Naive thymus-derived CD8-positive, alpha-beta T cell (primary cell): ENCODE data around the gene CABCOCO1. TPM values are rescaled to one million over a fixed set of nuclear protein-coding genes. Genes with fewer than 3 reads are reported as not detected.

Experiments used
- ATAC-seq, 2 donors: fragments of 150-1000 bp; cut with Tn5 transposase in 1 of 2; sonication (Bioruptor Pico), chemical (Tn5 transposase) in 1 of 2; 1 replicate in 1 of 2; 2 replicates in 1 of 2; pipeline ENCODE4 v1.10.0; 2021; ENCODE audit warnings: mild to moderate bottlenecking in 2 of 2, moderate library complexity in 2 of 2
- POLR2A ChIA-PET: fragments of 350-600 bp; sonication (Branson Sonifier 250); formaldehyde crosslinking; loops from one replicate; lab custom pipeline; 2021; ENCODE audit warnings: antibody characterized with exemption; lab: Charles Lee
- DNase-seq, 10 donors: peaks; one replicate each; pipeline versions ENCODE4 v3.0.0 to v3.0.0-alpha.2; 2020 to 2022
- H3K27ac Mint-ChIP-seq, 10 donors: one replicate each; pipeline ENCODE4 v1.8.0; 2020 to 2022; ENCODE audit warnings: mild to moderate bottlenecking in 10 of 10, mixed read lengths in 10 of 10, moderate library complexity in 4 of 10, inconsistent platforms in 1 of 10
- H3K27me3 Mint-ChIP-seq, 5 donors: one replicate each; pipeline ENCODE4 v1.8.0; 2021 to 2022; ENCODE audit warnings: mixed read lengths in 5 of 5
- H3K36me3 Mint-ChIP-seq, 3 donors: one replicate each; pipeline ENCODE4 v1.8.0; 2020 to 2022; ENCODE audit warnings: mixed read lengths in 3 of 3, mild to moderate bottlenecking in 2 of 3, inconsistent platforms in 1 of 3
- H3K4me1 Mint-ChIP-seq, 4 donors: one replicate each; pipeline ENCODE4 v1.8.0; 2021 to 2022; ENCODE audit warnings: mixed read lengths in 4 of 4
- H3K4me3 Mint-ChIP-seq, 10 donors: one replicate each; pipeline ENCODE4 v1.8.0; 2020 to 2022; ENCODE audit warnings: mild to moderate bottlenecking in 10 of 10, mixed read lengths in 10 of 10, moderate library complexity in 6 of 10, inconsistent platforms in 1 of 10
- H3K9me3 Mint-ChIP-seq, 9 donors: one replicate each; pipeline ENCODE4 v1.8.0; 2020 to 2022; ENCODE audit warnings: mixed read lengths in 9 of 9, mild to moderate bottlenecking in 3 of 9, inconsistent platforms in 1 of 9, moderate library complexity in 1 of 9
- polyA plus RNA-seq, 3 donors: library from polyadenylated mRNA; unstranded; fragments of 300-500 nt; fragmentation: Illumina TruSeq; gene quantifications; one replicate each; pipeline ENCODE4 v1.2.3, GENCODE V29; 2021
- total RNA-seq, 8 experiments: library from RNA in 2 of 8; stranded (reverse) in 2 of 8; gene quantifications; one replicate each; pipeline ENCODE4 v1.2.3 and lab custom pipeline; 2021 to 2026

CABCOCO1 gene
- total and polyA plus RNA-seq, 5 experiments from 2014 or later: not detected

- Mint-ChIP-seq H3K36me3 (no peaks in the 10 kb centered on the region), H3K27me3 (no peaks in the 10 kb centered on the region), H3K4me1 (peaks cover 3 to 11% (median 11%) of the 10 kb centered on the region in 4 donors), H3K9me3 (no peaks in the 10 kb centered on the region), H3K4me3 (peak overlapping the region in 7 of 10 donors; percentile 0 to 54 (median 23)), H3K27ac (peak overlapping the region; percentile 6 to 95 (median 39))
- POLR2A ChIA-PET: no interaction called here
- ATAC-seq (peak in 1 of 2 donors; percentile 59), DNase-seq (peak in 2 of 10 donors; percentile 11 to 16)
Observed at GRCh38 chr10:61765176-61766087, 102.7 kb downstream of the CABCOCO1 start.

- Mint-ChIP-seq H3K9me3 (no peaks in the 10 kb centered on the region), H3K4me1 (peaks cover 3 to 11% (median 11%) of the 10 kb centered on the region in 4 donors), H3K27ac (peak overlapping the region in 2 of 10 donors; percentile 3 to 33), H3K36me3 (no peaks in the 10 kb centered on the region), H3K27me3 (peaks cover 0 to 2% (median 0%) of the 10 kb centered on the region in 5 donors), H3K4me3 (no peak overlapping the region)
- no peak for ATAC-seq
- no peak for DNase-seq
- POLR2A ChIA-PET: no interaction called here
Observed at GRCh38 chr10:61766927-61767326, 104.2 kb downstream of the CABCOCO1 start.

GRCh38 chr10:61774031-61774430 is 111.3 kb downstream of the CABCOCO1 start:
- Mint-ChIP-seq H3K9me3 (no peaks in the 10 kb centered on the region), H3K36me3 (no peaks in the 10 kb centered on the region)
- POLR2A ChIA-PET: no interaction called here

GRCh38 chr10:61775111-61775510 is 112.4 kb downstream of the CABCOCO1 start:
- ATAC-seq: no peak
- no peak for DNase-seq
- H3K9me3 Mint-ChIP-seq: no peaks in the 10 kb centered on the region
- peaks cover 0 to 4% (median 0%) of the 10 kb centered on the region in 4 donors for H3K4me1 Mint-ChIP-seq
- no peak overlapping the region for H3K4me3 Mint-ChIP-seq
- no peaks in the 10 kb centered on the region for H3K36me3 Mint-ChIP-seq
- POLR2A ChIA-PET: no interaction called here
- peaks cover 0 to 5% (median 0%) of the 10 kb centered on the region in 5 donors for H3K27me3 Mint-ChIP-seq
- H3K27ac Mint-ChIP-seq: no peak overlapping the region

More at GRCh38 chr10:61774031-61774430, 111.3 kb downstream of the CABCOCO1 start:
- Mint-ChIP-seq H3K27ac (no peak overlapping the region), H3K4me1 (no peaks in the 10 kb centered on the region), H3K27me3 (peaks cover 0 to 4% (median 0%) of the 10 kb centered on the region in 5 donors), H3K4me3 (no peak overlapping the region)
- DNase-seq: no peak
- no peak for ATAC-seq

GRCh38 chr10:61776615-61777266 is 114.0 kb downstream of the CABCOCO1 start:
- no peak for ATAC-seq
- Mint-ChIP-seq H3K36me3 (no peaks in the 10 kb centered on the region), H3K4me1 (peaks cover 0 to 4% (median 0%) of the 10 kb centered on the region in 4 donors), H3K4me3 (no peak overlapping the region), H3K27ac (no peak overlapping the region), H3K9me3 (no peaks in the 10 kb centered on the region), H3K27me3 (peaks cover 0 to 3% (median 0%) of the 10 kb centered on the region in 5 donors)
- no peak for DNase-seq
- POLR2A ChIA-PET: no interaction called here

GRCh38 chr10:61778137-61778536 is 115.4 kb downstream of the CABCOCO1 start:
- Mint-ChIP-seq H3K4me3 (no peak overlapping the region), H3K27me3 (peaks cover 0 to 7% (median 0%) of the 10 kb centered on the region in 5 donors), H3K27ac (no peak overlapping the region), H3K9me3 (no peaks in the 10 kb centered on the region), H3K36me3 (no peaks in the 10 kb centered on the region), H3K4me1 (peaks cover 0 to 4% (median 0%) of the 10 kb centered on the region in 4 donors)
- POLR2A ChIA-PET: no interaction called here
- no peak for ATAC-seq
- no peak for DNase-seq

- peaks cover 0 to 7% (median 0%) of the 10 kb centered on the region in 5 donors for H3K27me3 Mint-ChIP-seq
- DNase-seq: no peak
- no peak overlapping the region for H3K4me3 Mint-ChIP-seq
- no peaks in the 10 kb centered on the region for H3K9me3 Mint-ChIP-seq
- H3K36me3 Mint-ChIP-seq: no peaks in the 10 kb centered on the region
- H3K27ac Mint-ChIP-seq: no peak overlapping the region
- peaks cover 0 to 4% (median 0%) of the 10 kb centered on the region in 4 donors for H3K4me1 Mint-ChIP-seq
- POLR2A ChIA-PET: no interaction called here
- no peak for ATAC-seq
Observed at GRCh38 chr10:61779276-61779675, 116.5 kb downstream of the CABCOCO1 start.

GRCh38 chr10:61779950-61780659 is 117.4 kb downstream of the CABCOCO1 start:
- Mint-ChIP-seq H3K4me1 (peaks cover 0 to 4% (median 0%) of the 10 kb centered on the region in 4 donors), H3K36me3 (no peaks in the 10 kb centered on the region), H3K4me3 (no peak overlapping the region), H3K27me3 (peaks cover 0 to 7% (median 0%) of the 10 kb centered on the region in 5 donors), H3K9me3 (no peaks in the 10 kb centered on the region), H3K27ac (peak overlapping the region in 1 of 10 donors; percentile 5)
- ATAC-seq: no peak
- POLR2A ChIA-PET: no interaction called here
- DNase-seq: no peak

GRCh38 chr10:61780732-61781131 is 118.0 kb downstream of the CABCOCO1 start:
- POLR2A ChIA-PET: no interaction called here
- H3K27ac Mint-ChIP-seq: no peak overlapping the region
- DNase-seq (no peak), ATAC-seq (no peak)
- no peak overlapping the region for H3K4me3 Mint-ChIP-seq
- H3K4me1 Mint-ChIP-seq: peaks cover 0 to 4% (median 0%) of the 10 kb centered on the region in 4 donors
- H3K27me3 Mint-ChIP-seq: peaks cover 0 to 7% (median 0%) of the 10 kb centered on the region in 5 donors
- H3K9me3 Mint-ChIP-seq: no peaks in the 10 kb centered on the region
- no peaks in the 10 kb centered on the region for H3K36me3 Mint-ChIP-seq

GRCh38 chr10:61781969-61782403 is 119.3 kb downstream of the CABCOCO1 start:
- peaks cover 0 to 4% (median 0%) of the 10 kb centered on the region in 4 donors for H3K4me1 Mint-ChIP-seq
- H3K27me3 Mint-ChIP-seq: peaks cover 0 to 7% (median 0%) of the 10 kb centered on the region in 5 donors
- H3K9me3 Mint-ChIP-seq: no peaks in the 10 kb centered on the region
- POLR2A ChIA-PET: no interaction called here
- H3K4me3 Mint-ChIP-seq: no peak overlapping the region
- DNase-seq: no peak
- peak overlapping the region in 1 of 10 donors; percentile 60 for H3K27ac Mint-ChIP-seq
- no peak for ATAC-seq
- no peaks in the 10 kb centered on the region for H3K36me3 Mint-ChIP-seq

GRCh38 chr10:61784354-61785133 is 121.8 kb downstream of the CABCOCO1 start:
- no peak overlapping the region for H3K27ac Mint-ChIP-seq
- no peaks in the 10 kb centered on the region for H3K9me3 Mint-ChIP-seq
- H3K27me3 Mint-ChIP-seq: peaks cover 0 to 7% (median 0%) of the 10 kb centered on the region in 5 donors
- no peak overlapping the region for H3K4me3 Mint-ChIP-seq
- peaks cover 0 to 4% (median 0%) of the 10 kb centered on the region in 4 donors for H3K4me1 Mint-ChIP-seq
- POLR2A ChIA-PET: no interaction called here
- no peak for ATAC-seq
- DNase-seq: no peak
- H3K36me3 Mint-ChIP-seq: no peaks in the 10 kb centered on the region
